MM.1S (cell line): Measurements from ENCODE around the gene FNTB.

ENCODE experiments used
- DNase-seq: peaks from one replicate; pipeline ENCODE4 v3.0.0-alpha.2; 2015
- H2AFZ ChIP-seq: fragments of 300-600 bp; sonication (generic); 2 replicates; pipeline ENCODE4 v1.6.0; 2016; ENCODE audit warnings: antibody characterized with exemption, low read length
- H3F3A ChIP-seq: fragments of 300-600 bp; sonication (generic); 2 replicates; pipeline ENCODE4 v1.6.1; 2016; ENCODE audit warnings: mild to moderate bottlenecking, antibody characterized with exemption, low read length, moderate library complexity, mixed read lengths; ENCODE audit not compliant: insufficient read depth
- H3K27ac ChIP-seq: fragments of 300-600 bp; sonication (generic); 2 replicates; pipeline ENCODE4 v1.5.1; 2016; ENCODE audit warnings: mild to moderate bottlenecking, low read length
- H3K27me3 ChIP-seq: fragments of 300-600 bp; sonication (generic); replicated peaks from 2 replicates; pipeline ENCODE4 v1.6.0; 2016; ENCODE audit warnings: low read length; ENCODE audit not compliant: insufficient read depth
- H3K36me3 ChIP-seq: fragments of 300-600 bp; sonication (generic); replicated peaks from 2 replicates; pipeline ENCODE4 v1.6.1; 2016; ENCODE audit warnings: mild to moderate bottlenecking, low read length, mixed read lengths; ENCODE audit not compliant: insufficient read depth
- H3K4me1 ChIP-seq: fragments of 300-600 bp; sonication (generic); 2 replicates; pipeline ENCODE4 v1.6.1; 2016; ENCODE audit warnings: low read length, mixed read lengths
- H3K4me2 ChIP-seq: fragments of 300-600 bp; sonication (generic); 2 replicates; pipeline ENCODE4 v1.6.0; 2016; ENCODE audit warnings: low read depth, low read length
- H3K4me3 ChIP-seq: fragments of 300-600 bp; sonication (generic); 2 replicates; pipeline ENCODE4 v1.5.1; 2016; ENCODE audit warnings: low read length, mixed read lengths
- H3K79me2 ChIP-seq: fragments of 300-600 bp; sonication (generic); 2 replicates; pipeline ENCODE4 v1.6.1; 2016; ENCODE audit warnings: mixed run types, low read length, mixed read lengths
- H3K9ac ChIP-seq: fragments of 300-600 bp; sonication (generic); 2 replicates; pipeline ENCODE4 v1.6.1; 2016; ENCODE audit warnings: low read length, mixed read lengths
- H3K9me2 ChIP-seq: fragments of 300-600 bp; sonication (generic); replicated peaks from 2 replicates; pipeline ENCODE4 v1.6.1; 2016; ENCODE audit warnings: mild to moderate bottlenecking, low read length, mixed read lengths; ENCODE audit not compliant: insufficient read depth
- H3K9me3 ChIP-seq: fragments of 300-600 bp; sonication (generic); replicated peaks from 2 replicates; pipeline ENCODE4 v1.6.1; 2016; ENCODE audit warnings: mild to moderate bottlenecking, low read length, mixed read lengths; ENCODE audit not compliant: insufficient read depth
- H4K20me1 ChIP-seq: fragments of 300-600 bp; sonication (generic); 2 replicates; pipeline ENCODE4 v1.6.1; 2016; ENCODE audit warnings: mild to moderate bottlenecking, low read length, moderate library complexity, mixed read lengths; ENCODE audit not compliant: insufficient read depth
- CTCF ChIP-seq: fragments of 300-600 bp; sonication (generic); IDR thresholded peaks from 2 replicates; pipeline ENCODE4 v1.5.1; 2016; ENCODE audit warnings: antibody characterized with exemption, low read length, mixed read lengths
- EZH2 ChIP-seq: fragments of 300-600 bp; sonication (generic); optimal IDR thresholded peaks from 2 replicates; pipeline ENCODE3; 2017; ENCODE audit warnings: low read depth, mild to moderate bottlenecking, antibody characterized with exemption, low read length, mixed read lengths
- EZH2phosphoT487 ChIP-seq: fragments of 300-600 bp; sonication (generic); IDR thresholded peaks from 2 replicates; pipeline ENCODE4 v1.6.1; 2018; ENCODE audit warnings: antibody characterized with exemption, low read length

Gene FNTB

DNA sequence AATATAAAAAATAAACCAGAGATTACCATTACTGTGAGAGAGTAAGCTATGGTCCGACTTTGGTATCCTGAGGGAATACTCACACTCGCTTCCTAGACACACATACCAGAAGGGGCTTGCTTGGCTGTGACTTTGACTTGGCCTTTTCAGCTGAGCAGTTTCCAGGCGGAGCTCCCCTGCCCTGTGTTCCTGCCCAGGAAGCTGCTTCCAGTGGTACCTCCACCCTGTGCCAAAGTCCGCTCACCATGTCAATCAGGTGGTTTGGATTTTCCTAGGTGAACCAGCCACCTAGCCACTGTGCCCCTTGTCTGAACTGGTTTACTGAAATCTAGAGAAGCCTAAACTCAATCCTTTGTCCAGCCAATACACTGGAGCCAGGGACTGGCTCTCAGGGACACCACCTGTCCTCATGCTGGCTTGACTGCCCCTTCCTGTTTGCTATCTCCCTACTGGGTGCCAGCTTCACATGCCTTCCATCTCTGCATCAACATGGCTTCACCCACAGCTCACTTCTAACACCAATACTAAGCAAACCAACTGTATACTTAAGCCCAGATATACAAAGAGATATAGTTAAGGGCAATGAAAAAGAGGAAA lies 87.0 kb downstream of the FNTB start:
- H3K9me3 ChIP-seq = no peaks in the 10 kb centered on the region
- H3K4me2 ChIP-seq = no peak overlapping the region
- H3F3A ChIP-seq = peaks cover 6% of the 10 kb centered on the region
- H3K4me3 ChIP-seq = no peak overlapping the region
- no peak overlapping the region for H3K27ac ChIP-seq
- no peaks in the 10 kb centered on the region for H3K27me3 ChIP-seq
- no peaks in the 10 kb centered on the region for H3K36me3 ChIP-seq
- no peak overlapping the region for H3K9ac ChIP-seq
- peaks cover 4% of the 10 kb centered on the region; the same call in 1 of the 2 replicates for H3K4me1 ChIP-seq
- no peaks in the 10 kb centered on the region for H3K9me2 ChIP-seq
- H4K20me1 ChIP-seq = no peaks in the 10 kb centered on the region
- TF ChIP-seq CTCF = no peak
- no peak for TF ChIP-seq EZH2
- TF ChIP-seq EZH2phosphoT487 = no peak
- H2AFZ ChIP-seq = no peak overlapping the region
- no peak for DNase-seq
- no peaks in the 10 kb centered on the region for H3K79me2 ChIP-seq

- H4K20me1 ChIP-seq = no peaks in the 10 kb centered on the region
- H3K9me3 ChIP-seq = no peaks in the 10 kb centered on the region
- H3K27me3 ChIP-seq = no peaks in the 10 kb centered on the region
- H3K79me2 ChIP-seq = no peaks in the 10 kb centered on the region
- DNase-seq = no peak
- no peak overlapping the region for H3K4me3 ChIP-seq
- peaks cover 4% of the 10 kb centered on the region; the same call in 1 of the 2 replicates for H3K4me1 ChIP-seq
- H3K9me2 ChIP-seq = no peaks in the 10 kb centered on the region
- H3K36me3 ChIP-seq = no peaks in the 10 kb centered on the region
- TF ChIP-seq CTCF (no peak), EZH2 (no peak), EZH2phosphoT487 (no peak)
- no peak overlapping the region for H3K27ac ChIP-seq
- no peak overlapping the region for H3K4me2 ChIP-seq
- no peak overlapping the region for H3K9ac ChIP-seq
- H3F3A ChIP-seq = peaks cover 6% of the 10 kb centered on the region
- H2AFZ ChIP-seq = no peak overlapping the region
Measured at GRCh38 chr14:65074449-65075150, 87.9 kb downstream of the FNTB start.

- no peak overlapping the region for H2AFZ ChIP-seq
- H4K20me1 ChIP-seq = no peaks in the 10 kb centered on the region
- no peaks in the 10 kb centered on the region for H3K36me3 ChIP-seq
- TF ChIP-seq CTCF (no peak), EZH2phosphoT487 (no peak), EZH2 (no peak)
- H3K27me3 ChIP-seq = no peaks in the 10 kb centered on the region
- no peaks in the 10 kb centered on the region for H3K9me3 ChIP-seq
- H3K4me1 ChIP-seq = no peaks in the 10 kb centered on the region
- no peaks in the 10 kb centered on the region for H3K9me2 ChIP-seq
- no peak overlapping the region for H3K4me2 ChIP-seq
- no peak overlapping the region for H3K27ac ChIP-seq
- H3F3A ChIP-seq = peaks cover 2% of the 10 kb centered on the region; the same call in 1 of the 2 replicates
- no peak overlapping the region for H3K9ac ChIP-seq
- peaks cover 3% of the 10 kb centered on the region; the same call in 1 of the 2 replicates for H3K79me2 ChIP-seq
- DNase-seq = no peak
- H3K4me3 ChIP-seq = no peak overlapping the region
Measured at GRCh38 chr14:65075628-65076325, 89.1 kb downstream of the FNTB start.
